Measurements from ENCODE around the gene POU5F1.

POU5F1 gene

DNA sequence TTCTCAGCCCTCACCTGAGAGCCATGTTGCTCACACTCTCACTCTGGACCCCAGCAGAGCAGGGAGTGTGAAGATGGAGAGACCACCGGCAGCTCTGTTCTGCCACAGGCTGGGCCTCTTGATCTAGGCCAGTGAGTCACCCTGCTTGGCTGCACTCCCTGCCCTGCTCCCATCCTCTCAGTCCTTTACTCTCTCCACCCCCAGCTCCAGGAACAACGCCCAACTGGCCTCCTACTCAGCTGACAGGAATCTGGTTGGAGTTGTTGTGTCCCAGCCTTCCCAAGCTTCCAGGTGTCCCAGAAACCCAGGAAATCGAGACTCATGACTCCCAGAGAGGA lies 56.0 kb downstream of the POU5F1 start, which contains the start of gene PSORS1C1:
TSS of gene PSORS1C1 (plus strand) at position 260 of the 338 bp plus-strand sequence. CDS start 14,833 bp downstream, outside the sequence.
- peak; percentile 47 for DNase-seq (ENCODE audit: low spot score)
